ENCODE measurements around the gene OR6K2. TPM values are rescaled to one million over a fixed set of nuclear protein-coding genes. Genes with fewer than 3 reads are reported as not detected.

The OR6K2 gene, protein sequence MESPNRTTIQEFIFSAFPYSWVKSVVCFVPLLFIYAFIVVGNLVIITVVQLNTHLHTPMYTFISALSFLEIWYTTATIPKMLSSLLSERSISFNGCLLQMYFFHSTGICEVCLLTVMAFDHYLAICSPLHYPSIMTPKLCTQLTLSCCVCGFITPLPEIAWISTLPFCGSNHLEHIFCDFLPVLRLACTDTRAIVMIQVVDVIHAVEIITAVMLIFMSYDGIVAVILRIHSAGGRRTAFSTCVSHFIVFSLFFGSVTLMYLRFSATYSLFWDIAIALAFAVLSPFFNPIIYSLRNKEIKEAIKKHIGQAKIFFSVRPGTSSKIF
- not detected in 2 replicates for total RNA-seq (2014; rRNA removed; shearing (Covaris generic))

DNA sequence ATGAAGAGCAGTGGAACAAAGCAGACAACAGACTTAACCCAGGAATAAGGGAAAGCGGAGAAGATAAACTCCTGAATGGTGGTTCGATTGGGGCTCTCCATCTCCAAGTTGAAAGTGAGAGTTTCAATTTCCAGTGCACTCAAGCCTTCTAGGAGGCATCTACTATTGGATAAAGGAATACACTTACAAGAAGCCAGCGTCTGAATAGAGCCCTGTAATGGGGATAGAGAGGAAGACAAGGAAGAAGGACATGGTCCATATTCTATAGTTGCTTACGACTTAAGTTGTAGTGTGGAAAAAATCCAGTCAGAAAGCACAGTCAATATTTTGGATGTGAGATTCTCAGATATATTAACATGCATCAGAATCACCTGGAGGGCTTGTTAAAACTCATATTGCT is at the start of gene OR6K2:
Gene OR6K2, minus strand, starts transcription at position 101 of the 400 bp plus-strand sequence. Its CDS starts 0 bp downstream, at position 101.
- H3K9me3 ChIP-seq (replicated peaks): no peaks in the 10 kb centered on the region
- H3K27ac ChIP-seq: no peak within 1 kb of the TSS
- no peaks in the 10 kb centered on the region for H3K36me3 ChIP-seq
- DNase-seq (ENCODE audit: low read depth in 1 of 2, low spot score in 2 of 2): no peak
- H3K27me3 ChIP-seq (replicated peaks): no peaks in the 10 kb centered on the region
- H3K4me3 ChIP-seq: no peak within 1 kb of the TSS
- no peaks in the 10 kb centered on the region for H3K4me1 ChIP-seq (replicated peaks)

DNA sequence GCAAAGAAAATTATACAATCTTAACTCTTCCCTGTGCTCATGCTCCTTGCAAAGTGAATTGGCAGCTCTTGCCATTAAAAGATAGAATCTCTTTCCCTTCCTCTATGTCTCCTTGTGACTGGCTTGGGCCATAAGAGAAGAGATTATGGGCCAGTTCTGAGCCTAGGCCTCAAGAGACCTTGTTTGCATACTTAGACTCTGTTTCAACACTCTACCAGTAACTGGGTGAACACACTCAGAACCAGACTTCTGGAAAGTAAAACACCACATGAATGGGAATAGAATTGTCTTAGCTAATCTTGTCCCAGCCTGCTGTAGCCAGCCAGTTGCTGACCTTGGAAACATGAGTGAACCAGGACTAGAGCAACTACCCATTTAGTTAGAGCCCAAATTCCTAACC is 35.4 kb upstream of the OR6K2 start:
- DNase-seq (ENCODE audit: low read depth in 1 of 2, low spot score in 2 of 2): no peak
- Histone ChIP-seq H3K27ac (no peak overlapping the region), H3K4me3 (no peak overlapping the region), H3K36me3 (no peaks in the 10 kb centered on the region), H3K9me3 (replicated peaks) (no peaks in the 10 kb centered on the region), H3K27me3 (replicated peaks) (no peaks in the 10 kb centered on the region), H3K4me1 (replicated peaks) (no peaks in the 10 kb centered on the region)

DNA sequence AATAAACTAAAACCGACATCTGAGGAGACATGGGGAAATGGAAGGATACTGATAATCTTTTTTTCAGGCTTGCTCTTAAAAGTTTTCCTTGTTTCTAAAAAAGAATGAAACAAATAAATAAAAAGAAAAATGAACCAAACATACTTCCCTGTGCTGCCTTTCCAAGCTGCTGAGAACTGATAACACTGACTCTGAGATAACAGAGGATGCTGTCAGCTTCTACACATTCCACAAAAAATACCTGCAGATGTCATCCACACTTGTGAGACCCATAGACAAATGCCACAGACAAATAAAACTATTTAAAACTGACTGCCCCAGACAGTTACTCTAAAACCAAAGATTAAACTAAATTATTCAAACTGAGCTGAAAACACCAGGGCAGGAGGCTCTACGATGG is 32.1 kb upstream of the OR6K2 start:
- no peak overlapping the region for H3K4me3 ChIP-seq
- H3K27ac ChIP-seq: no peak overlapping the region
- H3K9me3 ChIP-seq (replicated peaks): no peaks in the 10 kb centered on the region
- no peaks in the 10 kb centered on the region for H3K4me1 ChIP-seq (replicated peaks)
- H3K27me3 ChIP-seq (replicated peaks): no peaks in the 10 kb centered on the region
- no peak for DNase-seq (ENCODE audit: low read depth in 1 of 2, low spot score in 2 of 2)
- H3K36me3 ChIP-seq: no peaks in the 10 kb centered on the region

DNA sequence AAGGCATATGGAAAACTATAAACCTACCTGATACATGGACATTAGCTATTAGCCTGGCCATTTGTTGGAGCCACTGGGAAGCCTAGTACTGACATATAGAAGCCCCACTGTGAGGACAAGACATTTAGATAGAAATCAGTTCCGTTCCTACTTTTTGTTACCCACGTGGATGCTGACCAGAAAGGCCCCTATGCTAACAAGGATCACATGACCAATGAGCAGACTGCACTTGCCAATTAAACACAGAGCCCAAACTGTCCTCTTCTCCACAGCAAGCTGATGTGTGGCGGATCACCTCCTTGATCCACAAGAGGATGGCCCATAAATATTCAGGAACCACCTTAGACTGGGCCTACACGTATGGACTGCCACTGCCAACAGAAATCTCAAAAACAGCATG is 31.3 kb upstream of the OR6K2 start:
- H3K36me3 ChIP-seq: no peaks in the 10 kb centered on the region
- no peaks in the 10 kb centered on the region for H3K4me1 ChIP-seq (replicated peaks)
- H3K4me3 ChIP-seq: no peak overlapping the region
- H3K9me3 ChIP-seq (replicated peaks): no peaks in the 10 kb centered on the region
- H3K27me3 ChIP-seq (replicated peaks): no peaks in the 10 kb centered on the region
- no peak overlapping the region for H3K27ac ChIP-seq
- DNase-seq (ENCODE audit: low read depth in 1 of 2, low spot score in 2 of 2): no peak

DNA sequence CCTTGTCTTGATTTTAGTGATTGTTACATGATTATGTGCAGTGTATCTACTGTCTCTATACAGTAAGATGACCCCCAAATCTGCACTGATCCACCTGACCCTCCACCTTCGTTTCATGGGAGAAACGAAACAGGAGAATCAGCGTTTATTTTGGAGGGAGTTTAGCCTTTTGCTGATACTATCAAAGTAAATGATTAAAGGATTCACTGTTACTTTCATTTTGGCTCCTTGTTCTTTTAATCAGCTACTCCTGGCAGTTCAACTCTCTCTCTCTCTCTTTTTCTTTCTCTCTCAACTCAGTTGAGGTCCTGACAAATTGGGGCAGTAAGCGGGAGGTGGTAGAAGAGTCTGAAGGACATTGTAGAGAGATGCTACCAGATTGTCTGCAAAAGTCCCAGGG is 30.0 kb upstream of the OR6K2 start:
- DNase-seq (ENCODE audit: low read depth in 1 of 2, low spot score in 2 of 2): no peak
- no peak overlapping the region for H3K27ac ChIP-seq
- H3K9me3 ChIP-seq (replicated peaks): no peaks in the 10 kb centered on the region
- H3K36me3 ChIP-seq: no peaks in the 10 kb centered on the region
- no peak overlapping the region for H3K4me3 ChIP-seq
- no peaks in the 10 kb centered on the region for H3K27me3 ChIP-seq (replicated peaks)
- H3K4me1 ChIP-seq (replicated peaks): no peaks in the 10 kb centered on the region

DNA sequence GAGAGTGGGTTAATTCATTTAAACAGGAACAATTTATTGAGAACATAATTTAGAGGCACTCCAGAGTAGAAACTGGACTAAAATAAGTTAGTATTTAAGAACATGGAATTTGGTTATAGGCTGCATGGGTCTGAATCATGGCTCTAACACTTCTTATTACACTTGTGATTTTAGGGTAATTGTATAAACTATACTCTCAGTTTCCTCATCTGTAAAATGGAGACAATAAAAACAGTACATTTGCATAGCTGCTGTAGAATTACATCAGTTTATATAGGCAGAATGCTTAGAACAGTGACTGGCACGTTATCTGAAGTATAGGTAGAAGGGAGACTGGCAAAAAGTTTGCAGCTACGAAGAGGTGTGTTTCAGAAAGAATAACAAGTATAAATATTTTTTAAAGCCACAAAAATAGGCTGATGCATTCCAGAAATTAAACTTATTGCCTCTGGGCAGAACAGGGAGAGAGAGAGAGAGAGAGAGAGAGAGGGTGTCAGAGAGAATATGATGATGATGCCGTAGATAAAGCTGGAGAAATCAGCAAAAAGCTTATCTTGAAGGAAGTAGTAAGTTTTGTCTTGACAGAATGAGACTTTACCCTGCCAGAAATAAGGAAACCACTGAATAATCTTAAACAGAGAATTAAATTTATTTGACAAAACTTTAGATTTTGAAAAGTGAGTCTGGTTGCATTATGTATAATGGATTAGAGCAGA is 28.2 kb upstream of the OR6K2 start:
- Histone ChIP-seq H3K36me3 (no peaks in the 10 kb centered on the region), H3K4me1 (replicated peaks) (no peaks in the 10 kb centered on the region), H3K4me3 (no peak overlapping the region), H3K27ac (no peak overlapping the region), H3K27me3 (replicated peaks) (no peaks in the 10 kb centered on the region), H3K9me3 (replicated peaks) (no peaks in the 10 kb centered on the region)
- DNase-seq (ENCODE audit: low read depth in 1 of 2, low spot score in 2 of 2): no peak

DNA sequence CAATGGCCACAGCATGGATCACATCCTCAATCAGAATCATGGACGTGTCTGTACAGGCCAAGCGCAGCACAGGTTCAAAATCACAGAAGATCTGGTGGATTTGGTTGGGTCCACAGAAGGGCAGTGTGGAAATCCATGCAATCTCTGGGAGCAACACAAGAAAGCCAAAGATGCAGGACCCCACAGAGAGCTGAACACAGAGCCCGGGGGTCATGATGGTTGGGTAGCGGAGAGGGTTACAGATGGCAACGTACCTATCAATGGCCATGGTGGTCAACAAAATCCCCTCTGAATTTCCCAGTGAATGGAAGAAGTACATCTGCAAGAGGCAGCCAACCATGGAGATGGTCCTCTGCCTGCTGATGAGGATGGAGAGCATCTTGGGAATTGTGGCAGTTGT is 24.0 kb upstream of the OR6K2 start:
- no peak for DNase-seq (ENCODE audit: low read depth in 1 of 2, low spot score in 2 of 2)
- Histone ChIP-seq H3K27me3 (replicated peaks) (no peaks in the 10 kb centered on the region), H3K4me3 (no peak overlapping the region), H3K9me3 (replicated peaks) (no peaks in the 10 kb centered on the region), H3K4me1 (replicated peaks) (no peaks in the 10 kb centered on the region), H3K27ac (no peak overlapping the region), H3K36me3 (no peaks in the 10 kb centered on the region)

DNA sequence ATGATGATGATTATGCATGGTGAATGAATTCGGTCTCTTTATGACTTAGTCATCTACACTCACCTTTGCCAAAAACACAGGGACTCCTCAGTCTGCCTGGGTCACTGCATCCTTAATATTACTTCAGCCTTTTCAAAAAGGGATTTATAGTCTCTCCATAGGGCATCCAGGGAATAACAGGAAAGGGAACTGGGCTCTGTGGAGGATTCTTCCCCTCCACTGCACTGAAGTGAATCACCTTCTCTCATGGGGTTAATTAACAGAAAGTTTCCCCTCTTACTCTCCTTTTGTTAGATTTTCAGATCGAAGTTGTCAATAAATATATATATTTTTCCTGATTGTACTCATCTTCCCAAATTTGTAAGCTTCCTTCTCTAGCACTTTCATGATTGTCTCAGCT is 20.2 kb upstream of the OR6K2 start, which contains the start of gene OR6K3:
Gene OR6K3, minus strand, starts transcription at position 101 of the 400 bp plus-strand sequence. CDS start 2,605 bp downstream, outside the sequence.
- H3K27me3 ChIP-seq (replicated peaks): no peaks in the 10 kb centered on the region
- no peak for DNase-seq (ENCODE audit: low read depth in 1 of 2, low spot score in 2 of 2)
- H3K4me1 ChIP-seq (replicated peaks): no peaks in the 10 kb centered on the region
- no peaks in the 10 kb centered on the region for H3K9me3 ChIP-seq (replicated peaks)
- no peak within 1 kb of the TSS for H3K27ac ChIP-seq
- H3K4me3 ChIP-seq: no peak within 1 kb of the TSS
- no peaks in the 10 kb centered on the region for H3K36me3 ChIP-seq

DNA sequence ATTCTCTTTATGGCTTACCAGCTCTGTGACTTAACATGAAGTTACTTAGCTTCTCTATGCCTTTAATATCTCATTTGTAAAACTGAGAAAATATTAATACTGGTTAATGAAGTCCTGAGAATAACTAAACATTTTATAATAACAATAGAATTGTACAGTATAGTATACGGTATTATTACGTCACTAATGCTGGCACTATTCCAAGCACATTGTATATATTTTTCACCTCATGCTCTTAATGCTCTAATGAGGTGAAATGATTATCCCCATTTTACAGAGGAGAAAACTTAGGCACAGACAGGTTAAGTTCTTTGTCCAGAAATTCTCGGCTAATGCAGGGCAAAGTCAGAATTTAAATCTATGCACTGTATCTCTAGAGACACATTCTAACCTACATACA is 19.2 kb upstream of the OR6K2 start:
- Histone ChIP-seq H3K27me3 (replicated peaks) (no peaks in the 10 kb centered on the region), H3K4me1 (replicated peaks) (no peaks in the 10 kb centered on the region), H3K36me3 (no peaks in the 10 kb centered on the region), H3K27ac (no peak overlapping the region), H3K9me3 (replicated peaks) (no peaks in the 10 kb centered on the region), H3K4me3 (no peak overlapping the region)
- no peak for DNase-seq (ENCODE audit: low read depth in 1 of 2, low spot score in 2 of 2)

DNA sequence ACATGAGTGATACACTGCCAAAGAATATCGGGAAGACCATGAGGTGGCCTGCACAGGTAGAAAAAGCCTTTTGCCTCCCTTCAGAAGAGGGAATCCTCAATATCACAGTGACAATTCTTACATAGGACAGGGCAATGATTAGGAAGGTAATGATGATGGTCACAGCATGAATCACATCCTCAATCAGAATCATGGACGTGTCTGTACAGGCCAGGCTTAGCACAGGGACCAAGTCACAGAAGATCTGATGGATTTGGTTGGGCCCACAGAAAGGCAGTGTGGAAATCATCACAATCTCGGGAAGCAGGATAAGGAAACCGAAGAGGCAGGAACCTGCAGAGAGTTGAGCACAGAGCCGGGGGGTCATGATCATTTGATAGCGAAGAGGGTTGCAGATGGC is 16.9 kb upstream of the OR6K2 start:
- DNase-seq (ENCODE audit: low read depth in 1 of 2, low spot score in 2 of 2): no peak
- H3K4me1 ChIP-seq (replicated peaks): no peaks in the 10 kb centered on the region
- no peak overlapping the region for H3K4me3 ChIP-seq
- no peaks in the 10 kb centered on the region for H3K9me3 ChIP-seq (replicated peaks)
- no peaks in the 10 kb centered on the region for H3K27me3 ChIP-seq (replicated peaks)
- no peak overlapping the region for H3K27ac ChIP-seq
- H3K36me3 ChIP-seq: no peaks in the 10 kb centered on the region

DNA sequence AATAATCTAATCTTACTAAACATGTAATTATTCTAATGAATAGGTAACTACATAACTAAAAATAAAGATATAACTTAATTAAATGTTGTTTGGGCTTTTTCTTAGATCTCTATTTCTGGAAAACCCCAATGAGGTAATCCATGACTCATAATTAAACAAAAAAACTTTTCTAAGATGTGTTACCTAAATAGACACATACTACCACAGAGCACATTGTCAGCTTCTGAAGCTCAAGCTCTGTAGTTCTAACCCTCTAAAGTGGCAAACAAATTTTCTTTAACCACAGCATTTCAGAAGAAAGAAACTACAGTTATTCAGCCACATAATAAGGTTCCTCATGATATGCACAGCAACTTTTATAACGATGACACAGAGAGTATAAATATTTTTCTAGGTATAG is 15.9 kb upstream of the OR6K2 start:
- Histone ChIP-seq H3K27ac (no peak overlapping the region), H3K4me3 (no peak overlapping the region), H3K27me3 (replicated peaks) (no peaks in the 10 kb centered on the region), H3K36me3 (no peaks in the 10 kb centered on the region), H3K9me3 (replicated peaks) (no peaks in the 10 kb centered on the region), H3K4me1 (replicated peaks) (no peaks in the 10 kb centered on the region)
- DNase-seq (ENCODE audit: low read depth in 1 of 2, low spot score in 2 of 2): no peak

DNA sequence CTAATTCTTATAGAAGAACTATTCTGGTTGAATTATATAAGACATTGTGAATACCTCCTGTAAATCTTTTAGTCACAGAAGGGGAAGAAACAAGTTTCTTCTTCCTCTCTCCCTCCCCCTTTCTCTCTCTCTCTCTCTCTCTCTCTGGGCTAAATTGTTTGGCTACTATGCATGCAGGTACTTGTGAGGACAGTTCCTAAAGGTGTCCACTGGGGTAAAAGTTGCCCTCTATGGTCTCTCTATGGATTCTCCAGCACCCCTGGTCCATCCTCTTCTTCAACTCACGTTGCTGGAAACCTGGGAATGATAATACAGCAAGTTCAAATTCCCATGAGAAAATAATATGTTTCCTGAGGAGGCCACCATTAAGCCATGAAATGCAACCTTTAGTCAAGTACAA is 14.3 kb upstream of the OR6K2 start:
- Histone ChIP-seq H3K9me3 (replicated peaks) (no peaks in the 10 kb centered on the region), H3K27ac (no peak overlapping the region), H3K27me3 (replicated peaks) (no peaks in the 10 kb centered on the region), H3K36me3 (no peaks in the 10 kb centered on the region), H3K4me3 (no peak overlapping the region), H3K4me1 (replicated peaks) (no peaks in the 10 kb centered on the region)
- no peak for DNase-seq (ENCODE audit: low read depth in 1 of 2, low spot score in 2 of 2)

DNA sequence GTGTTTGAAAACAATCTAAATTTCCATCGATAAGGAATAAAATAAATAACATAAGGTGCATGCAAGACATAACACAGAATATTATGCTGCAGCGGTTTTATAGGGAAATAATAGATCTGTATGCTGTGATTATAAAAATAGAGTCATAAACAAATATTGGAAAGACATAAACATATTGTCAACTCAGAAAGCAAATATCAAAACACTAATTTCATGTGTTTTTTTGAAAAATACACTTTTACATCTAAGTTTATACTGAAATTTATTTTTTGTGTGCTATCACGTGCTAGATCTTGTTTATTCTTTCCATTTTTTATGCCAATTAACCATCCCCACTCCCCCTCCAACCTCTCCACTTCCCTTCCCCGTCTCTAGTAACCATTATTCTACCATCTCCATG is 10.6 kb upstream of the OR6K2 start:
- Histone ChIP-seq H3K4me1 (replicated peaks) (no peaks in the 10 kb centered on the region), H3K36me3 (no peaks in the 10 kb centered on the region), H3K4me3 (no peak overlapping the region), H3K27me3 (replicated peaks) (no peaks in the 10 kb centered on the region), H3K9me3 (replicated peaks) (no peaks in the 10 kb centered on the region), H3K27ac (no peak overlapping the region)
- DNase-seq (ENCODE audit: low read depth in 1 of 2, low spot score in 2 of 2): no peak

DNA sequence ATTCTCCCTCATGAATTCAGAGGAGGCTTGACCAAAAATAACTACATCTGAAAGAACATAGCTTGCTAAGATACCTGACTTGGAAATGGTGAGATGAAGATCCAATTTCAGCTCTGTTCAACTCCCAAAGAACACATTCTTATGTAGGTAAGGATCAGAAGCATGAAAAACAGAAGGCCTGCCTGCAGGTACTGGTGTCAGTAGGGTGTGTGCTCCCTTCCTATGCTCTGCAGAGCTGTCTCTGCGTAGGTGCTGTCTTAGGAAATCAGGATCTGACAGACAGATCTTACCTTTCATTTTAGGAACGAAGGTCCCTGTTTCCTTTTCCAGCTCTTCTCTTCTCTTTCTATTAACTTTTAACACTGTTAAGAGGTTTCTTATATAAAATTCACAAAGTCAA is 5.6 kb upstream of the OR6K2 start:
- H3K4me1 ChIP-seq (replicated peaks): no peaks in the 10 kb centered on the region
- H3K9me3 ChIP-seq (replicated peaks): no peaks in the 10 kb centered on the region
- H3K27ac ChIP-seq: no peak overlapping the region
- no peaks in the 10 kb centered on the region for H3K27me3 ChIP-seq (replicated peaks)
- H3K4me3 ChIP-seq: no peak overlapping the region
- no peak for DNase-seq (ENCODE audit: low read depth in 1 of 2, low spot score in 2 of 2)
- no peaks in the 10 kb centered on the region for H3K36me3 ChIP-seq
